Measurements from ENCODE around the gene ARHGAP30. TPM values are rescaled to one million over a fixed set of nuclear protein-coding genes. Genes with fewer than 3 reads are reported as not detected.

The ARHGAP30 gene
- total RNA-seq, 6 donors from 2014 or later, result 26.8 to 69.9 (median 51.2) TPM

DNA sequence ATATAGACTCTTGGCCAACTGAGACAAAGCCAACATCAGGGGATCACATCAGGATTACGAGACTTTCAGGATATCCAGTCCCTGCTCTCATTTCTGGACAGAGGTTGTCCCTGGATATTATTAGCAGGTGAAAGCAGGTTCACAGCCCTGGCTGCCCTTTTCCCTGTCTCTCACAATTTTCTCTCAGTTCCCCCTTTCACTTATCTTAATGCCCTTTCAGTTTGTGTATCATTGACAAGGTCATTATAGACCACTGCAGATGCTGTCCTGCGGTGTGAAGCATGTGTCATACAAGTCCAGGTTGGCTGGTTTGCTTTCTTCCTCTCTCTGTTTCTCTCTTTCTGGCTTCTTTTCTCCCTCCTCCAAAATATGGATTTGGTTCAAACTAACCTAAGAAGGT lies 26.3 kb upstream of the ARHGAP30 start:
- Histone ChIP-seq H3K27ac (peak overlapping the region in 3 of 4 donors; percentile 29 to 79 (median 35)), H3K36me3 (peaks cover 0 to 9% (median 2%) of the 10 kb centered on the region in 4 donors), H3K4me3 (no peak overlapping the region), H3K4me1 (peaks cover 21 to 30% (median 26%) of the 10 kb centered on the region in 4 donors), H3K9me3 (no peaks in the 10 kb centered on the region), H3K27me3 (no peaks in the 10 kb centered on the region)
- ATAC-seq (ENCODE audit: low FRiP score in 2 of 2) (no peak), DNase-seq (no peak)
- WGBS, 2 donors, result 94 to 100% methylated on average over 2 of the region's 2 CpGs
- no peak for TF ChIP-seq EP300 (IDR thresholded peaks at IDR 0.05)
- no peak for TF ChIP-seq POLR2A (IDR thresholded peaks at IDR 0.05)
- TF ChIP-seq, protein P1, sequence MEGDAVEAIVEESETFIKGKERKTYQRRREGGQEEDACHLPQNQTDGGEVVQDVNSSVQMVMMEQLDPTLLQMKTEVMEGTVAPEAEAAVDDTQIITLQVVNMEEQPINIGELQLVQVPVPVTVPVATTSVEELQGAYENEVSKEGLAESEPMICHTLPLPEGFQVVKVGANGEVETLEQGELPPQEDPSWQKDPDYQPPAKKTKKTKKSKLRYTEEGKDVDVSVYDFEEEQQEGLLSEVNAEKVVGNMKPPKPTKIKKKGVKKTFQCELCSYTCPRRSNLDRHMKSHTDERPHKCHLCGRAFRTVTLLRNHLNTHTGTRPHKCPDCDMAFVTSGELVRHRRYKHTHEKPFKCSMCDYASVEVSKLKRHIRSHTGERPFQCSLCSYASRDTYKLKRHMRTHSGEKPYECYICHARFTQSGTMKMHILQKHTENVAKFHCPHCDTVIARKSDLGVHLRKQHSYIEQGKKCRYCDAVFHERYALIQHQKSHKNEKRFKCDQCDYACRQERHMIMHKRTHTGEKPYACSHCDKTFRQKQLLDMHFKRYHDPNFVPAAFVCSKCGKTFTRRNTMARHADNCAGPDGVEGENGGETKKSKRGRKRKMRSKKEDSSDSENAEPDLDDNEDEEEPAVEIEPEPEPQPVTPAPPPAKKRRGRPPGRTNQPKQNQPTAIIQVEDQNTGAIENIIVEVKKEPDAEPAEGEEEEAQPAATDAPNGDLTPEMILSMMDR (IDR thresholded peaks at IDR 0.05), result no peak
- TF ChIP-seq POLR2AphosphoS5 (IDR thresholded peaks at IDR 0.05), result no peak

- no peak for DNase-seq
- no peak for ATAC-seq (ENCODE audit: low FRiP score in 2 of 2)
These were observed 25.5 kb upstream of the ARHGAP30 start for GRCh38 chr1:161095230-161095629.

DNA sequence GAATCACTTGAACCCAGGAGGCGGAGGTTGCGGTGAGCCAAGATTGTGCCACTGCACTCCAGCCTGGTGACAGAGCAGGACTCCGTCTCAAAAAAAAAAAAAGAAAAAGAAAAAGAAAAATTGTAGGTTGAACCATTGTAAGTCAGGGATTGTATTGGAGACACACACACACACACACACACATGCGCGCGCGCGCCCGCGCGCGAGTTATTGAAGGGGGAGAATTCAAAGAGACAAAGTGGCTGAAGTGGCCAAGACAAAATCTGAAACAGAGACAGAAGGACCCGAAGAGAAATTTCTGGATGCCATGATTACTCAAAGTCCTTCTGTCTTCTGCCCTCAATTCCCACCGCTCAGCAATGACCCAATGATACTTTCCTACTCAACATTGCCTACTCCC lies 24.8 kb upstream of the ARHGAP30 start:
- H3K4me1 ChIP-seq, result peaks cover 21 to 34% (median 31%) of the 10 kb centered on the region in 4 donors
- no peaks in the 10 kb centered on the region for H3K9me3 ChIP-seq
- no peak for TF ChIP-seq EP300 (IDR thresholded peaks at IDR 0.05)
- no peak for TF ChIP-seq POLR2A (IDR thresholded peaks at IDR 0.05)
- TF ChIP-seq POLR2AphosphoS5 (IDR thresholded peaks at IDR 0.05), result no peak
- TF ChIP-seq, protein P1 (IDR thresholded peaks at IDR 0.05), result no peak
- WGBS, 2 donors, result 96% methylated on average over 14 of the region's 14 CpGs
- no peaks in the 10 kb centered on the region for H3K36me3 ChIP-seq
- ATAC-seq (ENCODE audit: low FRiP score in 2 of 2), result no peak
- H3K4me3 ChIP-seq, result no peak overlapping the region
- DNase-seq, result peak in 1 of 2 donors; percentile 49
- H3K27ac ChIP-seq, result no peak overlapping the region
- no peaks in the 10 kb centered on the region for H3K27me3 ChIP-seq

More at GRCh38 chr1:161095230-161095629, 25.5 kb upstream of the ARHGAP30 start:
- Histone ChIP-seq H3K9me3 (no peaks in the 10 kb centered on the region), H3K36me3 (peaks cover 0 to 1% (median 0%) of the 10 kb centered on the region in 4 donors), H3K27ac (no peak overlapping the region), H3K27me3 (no peaks in the 10 kb centered on the region), H3K4me3 (no peak overlapping the region), H3K4me1 (peaks cover 21 to 30% (median 26%) of the 10 kb centered on the region in 4 donors)
- TF ChIP-seq POLR2AphosphoS5 (IDR thresholded peaks at IDR 0.05) (no peak), POLR2A (IDR thresholded peaks at IDR 0.05) (no peak), EP300 (IDR thresholded peaks at IDR 0.05) (no peak)
- TF ChIP-seq, protein P1 (IDR thresholded peaks at IDR 0.05), result no peak
- 89 to 92% methylated on average over 6 of the region's 6 CpGs for WGBS, 2 donors

- H3K27ac ChIP-seq, result no peak overlapping the region
- 70 to 79% methylated on average over 3 of the region's 3 CpGs for WGBS, 2 donors
- no peaks in the 10 kb centered on the region for H3K9me3 ChIP-seq
- H3K4me1 ChIP-seq, result peaks cover 8 to 30% (median 20%) of the 10 kb centered on the region in 4 donors
- no peaks in the 10 kb centered on the region for H3K36me3 ChIP-seq
- TF ChIP-seq POLR2A (IDR thresholded peaks at IDR 0.05) (no peak), POLR2AphosphoS5 (IDR thresholded peaks at IDR 0.05) (no peak), EP300 (IDR thresholded peaks at IDR 0.05) (no peak)
- TF ChIP-seq, protein P1 (IDR thresholded peaks at IDR 0.05), result no peak
- no peaks in the 10 kb centered on the region for H3K27me3 ChIP-seq
- no peak overlapping the region for H3K4me3 ChIP-seq
- no peak for ATAC-seq (ENCODE audit: low FRiP score in 2 of 2)
- no peak for DNase-seq
These were observed 22.9 kb upstream of the ARHGAP30 start for GRCh38 chr1:161092621-161093028.
